CD4-positive, alpha-beta T cell treated with Interleukin-4 for 4 hours (primary cell): ENCODE results near the gene GAK.
A peak's percentile ranks its signal among the peaks of the same experiment; 100 is the strongest.
"Not testable (repeated sequence)": the region's sequence is repeated elsewhere in the genome, so short reads cannot be mapped to it uniquely, and the experiment has no call there.

ENCODE experiments used
- DNase-seq: peaks from one replicate; pipeline ENCODE4 v3.0.0-alpha.2; 2020

Gene GAK

DNA sequence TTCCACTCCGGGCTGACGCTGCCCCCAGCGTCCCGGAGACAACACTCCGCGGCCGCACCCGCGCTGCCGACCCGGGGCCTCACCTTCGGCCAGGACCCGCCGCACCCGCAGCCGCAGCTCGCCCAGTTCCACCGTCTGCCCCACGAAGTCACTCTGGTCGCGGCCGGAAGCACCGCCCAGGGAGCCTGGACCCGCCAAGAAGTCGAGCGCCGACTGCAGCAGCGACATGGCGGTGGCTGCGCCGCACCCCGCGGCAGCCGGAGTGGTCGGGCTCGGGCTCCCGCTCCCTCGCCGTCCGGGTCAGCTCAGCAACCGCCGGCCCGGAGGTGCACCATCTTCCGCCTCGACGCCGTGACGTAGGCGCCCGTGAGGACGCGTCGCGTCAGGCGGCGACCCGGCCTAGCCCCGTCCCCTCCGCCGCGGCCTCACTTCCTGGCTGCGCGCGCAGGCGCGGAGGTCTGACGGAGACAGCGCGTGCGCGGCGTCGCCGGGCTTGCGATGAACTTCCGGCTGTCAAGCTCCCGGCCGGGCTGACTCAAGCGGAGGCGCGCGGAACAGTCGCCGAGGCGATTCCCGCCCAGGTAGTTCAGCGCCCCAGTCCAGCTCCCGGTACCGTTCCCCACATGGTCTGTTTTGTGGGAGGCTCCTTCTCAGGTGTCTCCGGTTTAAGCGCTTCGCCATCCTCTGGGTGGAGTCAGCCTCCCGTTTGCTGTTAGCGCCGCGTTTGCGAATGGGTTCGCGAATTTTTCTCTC lies at the start of gene GAK, which contains the start of gene TMEM175:
TSS of gene GAK (minus strand) at position 357 of the 753 bp plus-strand sequence. CDS start at position 228, 129 bp downstream.
TSS of gene TMEM175 (plus strand) at position 501 of the 753 bp plus-strand sequence. CDS start 15,280 bp downstream, outside the sequence.
- peak; percentile 95 for DNase-seq

DNA sequence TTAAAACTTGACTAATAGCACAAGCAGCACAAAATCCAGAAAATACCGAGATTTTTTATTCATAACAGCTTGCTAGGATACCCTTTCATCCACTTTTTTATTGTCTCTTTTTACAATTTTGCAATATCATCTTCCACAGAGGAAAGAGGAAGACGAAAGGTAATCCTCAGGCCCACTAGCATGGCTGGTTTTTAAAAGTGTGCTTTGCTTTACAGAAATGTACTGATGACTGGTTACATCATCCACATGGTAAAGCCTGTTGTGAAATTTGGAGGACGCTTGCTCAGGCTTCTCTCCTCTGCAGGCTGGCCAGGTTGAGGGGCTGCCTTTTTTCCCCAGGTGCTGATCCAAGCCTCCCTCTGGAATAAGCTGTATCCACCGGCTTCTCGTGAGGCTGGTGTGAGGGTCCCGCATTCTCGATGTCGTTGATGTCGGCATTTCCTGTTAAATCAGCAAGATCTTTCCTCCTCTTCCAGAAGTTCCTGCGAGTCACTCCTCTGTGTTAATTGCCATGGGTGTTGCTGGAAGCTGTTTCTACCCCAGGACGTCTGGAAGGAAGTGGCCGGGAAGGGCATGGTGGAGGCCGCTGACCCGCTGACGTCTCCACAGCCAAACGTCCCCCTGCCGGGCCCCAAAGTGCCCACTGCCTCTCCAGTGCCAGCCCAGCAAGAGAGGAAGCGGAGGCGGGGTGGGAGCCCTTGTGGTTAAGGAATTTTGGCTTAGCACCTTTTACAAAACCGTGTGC lies 47.0 kb upstream of the GAK start:
- DNase-seq = no peak

DNA sequence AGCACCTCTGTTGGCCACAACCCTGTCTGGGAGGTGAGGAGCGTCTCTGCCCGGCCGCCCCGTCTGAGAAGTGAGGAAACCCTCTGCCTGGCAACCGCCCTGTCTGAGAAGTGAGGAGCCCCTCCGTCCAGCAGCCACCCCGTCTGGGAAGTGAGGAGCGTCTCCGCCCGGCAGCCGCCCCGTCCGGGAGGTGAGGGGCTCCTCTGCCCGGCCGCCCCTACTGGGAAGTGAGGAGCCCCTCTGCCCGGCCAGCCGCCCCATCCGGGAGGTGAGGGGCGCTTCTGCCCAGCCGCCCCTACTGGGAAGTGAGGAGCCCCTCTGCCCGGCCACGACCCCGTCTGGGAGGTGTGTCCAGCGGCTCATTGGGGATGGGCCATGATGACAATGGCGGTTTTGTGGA lies 43.9 kb upstream of the GAK start:
- not testable (repeated sequence) for DNase-seq

DNA sequence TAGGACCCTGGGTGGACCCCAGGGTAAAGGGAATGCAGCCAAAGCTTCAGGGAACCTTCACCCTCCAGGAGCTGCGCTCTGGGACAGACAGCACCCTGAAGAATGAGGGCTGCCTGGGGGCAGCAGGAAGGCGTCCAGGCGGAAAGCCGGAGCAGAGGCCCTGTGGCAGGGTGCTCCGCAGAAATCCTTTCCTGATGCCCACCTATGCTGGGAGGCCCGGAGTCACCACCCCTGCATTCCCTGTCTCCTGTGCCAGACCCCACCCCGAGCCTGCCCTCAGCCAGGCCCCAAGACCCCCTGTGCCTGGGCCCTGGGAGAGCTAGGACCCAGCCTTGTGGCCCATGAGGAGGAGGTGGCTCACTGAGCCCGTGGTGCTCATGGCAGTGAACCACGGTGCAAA lies 42.6 kb upstream of the GAK start:
- DNase-seq = no peak

DNA sequence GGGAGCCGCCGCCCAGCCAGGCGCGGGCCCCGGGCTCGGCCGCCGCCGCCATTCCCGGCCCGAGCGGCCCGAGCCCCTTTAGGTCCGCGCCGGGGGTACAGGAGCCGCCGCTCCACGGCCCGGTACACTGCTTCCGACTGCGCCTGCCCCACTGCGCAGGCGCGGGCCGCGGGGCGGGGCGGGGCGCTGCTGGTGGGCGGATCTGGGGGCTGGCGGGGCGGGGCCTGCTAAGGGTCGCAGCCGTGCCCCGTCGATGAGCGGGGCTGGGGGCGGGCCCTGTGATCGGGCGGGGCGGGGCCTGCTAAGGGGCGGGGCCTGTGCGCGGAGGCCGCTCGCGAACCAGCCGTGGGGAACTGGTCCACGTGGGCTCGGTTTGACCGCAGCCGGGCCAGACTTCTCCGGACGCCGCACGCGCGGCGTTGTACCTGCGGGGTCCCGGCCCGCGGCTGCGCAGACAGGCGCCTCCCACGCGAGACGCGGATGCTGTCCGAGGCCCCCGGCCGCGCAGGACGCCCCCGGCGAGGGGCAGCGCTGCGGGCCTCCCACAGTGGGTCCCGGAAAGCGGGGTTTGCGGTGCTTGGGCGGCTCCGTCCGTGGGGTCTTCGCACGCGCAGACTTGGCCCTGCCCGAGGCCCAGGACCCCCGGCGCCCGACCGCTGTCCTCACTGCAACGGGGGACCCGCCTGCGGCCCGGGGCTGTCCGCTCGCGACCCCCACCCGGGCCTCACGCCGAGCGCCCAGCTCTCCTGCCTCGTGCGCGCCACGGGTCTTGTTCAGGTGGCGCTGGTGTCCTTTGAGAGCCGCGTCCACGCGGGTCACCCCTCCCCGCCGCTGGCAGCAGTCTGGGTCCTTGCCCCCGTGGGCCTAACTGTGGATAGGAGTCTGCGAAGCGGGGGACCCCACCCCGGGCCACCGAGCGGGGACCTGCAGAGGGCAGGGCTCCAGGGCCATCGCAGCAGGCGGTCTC lies 41.6 kb upstream of the GAK start, which contains the start of gene DGKQ:
TSS of gene DGKQ (minus strand) at position 139 of the 967 bp plus-strand sequence. CDS start at position 52, 87 bp downstream.
- peak; percentile 85 for DNase-seq

DNA sequence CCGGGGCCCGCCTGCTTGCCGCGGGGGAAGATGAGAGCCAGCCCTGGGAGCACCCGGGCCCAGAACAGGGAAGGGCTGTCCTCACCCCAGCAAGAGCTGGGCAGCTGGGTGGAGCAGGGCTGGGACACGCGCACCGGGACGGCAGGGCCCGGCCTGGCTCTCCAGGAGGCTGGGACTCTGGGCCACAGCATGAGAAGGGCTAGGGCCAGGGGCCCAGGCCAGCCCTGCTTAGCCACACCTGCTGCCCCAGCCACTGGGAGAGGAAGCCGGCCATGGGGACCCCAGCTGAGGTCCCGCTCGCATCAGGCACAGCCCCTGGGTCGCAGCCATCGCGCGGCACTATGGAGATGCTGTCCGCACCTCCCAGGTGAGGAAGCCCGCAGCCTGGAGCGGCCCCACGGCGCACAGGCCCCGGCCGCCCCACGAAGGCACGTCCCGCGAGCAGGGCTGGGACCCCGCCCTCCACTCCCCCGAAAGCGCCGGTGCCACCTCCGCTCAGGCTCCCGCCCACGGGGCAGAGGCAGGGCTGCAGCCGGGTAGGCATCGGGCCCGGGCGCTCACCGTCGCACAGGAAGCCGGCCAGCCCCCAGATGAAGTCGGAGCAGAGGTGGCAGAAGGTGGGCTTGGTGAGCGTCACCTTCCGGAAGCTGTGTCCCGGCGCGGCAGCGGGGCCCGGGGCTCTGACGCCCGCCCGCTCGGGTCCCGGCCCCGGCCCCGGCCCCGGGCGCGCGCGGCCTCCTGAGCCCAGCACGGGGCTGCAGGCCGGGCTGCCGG lies 40.7 kb upstream of the GAK start:
- DNase-seq = peak; percentile 46

DNA sequence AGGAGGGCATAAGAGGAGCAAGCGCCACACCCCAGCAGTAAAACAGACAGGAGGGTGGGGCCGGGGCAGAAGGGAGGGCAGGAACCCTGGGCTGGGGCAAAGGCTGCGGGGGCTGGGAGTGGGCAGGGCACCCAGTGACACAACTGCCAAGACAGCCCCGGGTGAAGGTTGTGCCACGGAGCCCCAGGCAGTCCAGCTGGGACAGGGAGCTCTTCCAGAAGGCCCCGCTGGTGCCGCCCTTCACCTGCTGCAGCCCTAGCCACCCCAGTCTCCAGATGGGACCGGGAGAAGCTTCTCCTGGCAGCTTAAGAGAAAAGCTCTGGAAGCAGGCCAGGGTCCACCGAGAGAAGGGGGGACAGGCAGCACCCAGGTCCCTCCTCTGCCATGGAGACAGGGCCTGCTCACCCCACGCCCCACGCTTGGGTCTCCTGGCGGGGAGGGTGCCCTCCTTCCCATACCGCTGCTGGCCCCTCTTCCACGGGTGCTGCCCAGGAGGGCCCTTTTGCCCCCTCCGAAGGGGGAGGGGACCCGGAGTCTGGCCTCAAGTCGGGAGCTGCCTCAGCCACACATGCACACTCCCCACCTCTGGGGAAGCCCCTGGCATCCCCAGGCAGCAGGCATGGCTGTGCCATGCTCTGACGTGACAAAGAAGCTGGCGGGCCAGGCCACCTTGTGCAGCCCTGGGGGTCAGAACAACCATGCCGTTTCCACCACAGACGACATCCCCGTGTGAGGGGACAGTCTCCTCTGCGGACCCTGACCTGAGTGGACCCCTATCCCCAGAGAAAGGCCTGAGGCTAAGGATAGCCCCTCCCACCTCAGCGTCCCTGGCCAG lies 39.8 kb upstream of the GAK start:
- DNase-seq = no peak

DNA sequence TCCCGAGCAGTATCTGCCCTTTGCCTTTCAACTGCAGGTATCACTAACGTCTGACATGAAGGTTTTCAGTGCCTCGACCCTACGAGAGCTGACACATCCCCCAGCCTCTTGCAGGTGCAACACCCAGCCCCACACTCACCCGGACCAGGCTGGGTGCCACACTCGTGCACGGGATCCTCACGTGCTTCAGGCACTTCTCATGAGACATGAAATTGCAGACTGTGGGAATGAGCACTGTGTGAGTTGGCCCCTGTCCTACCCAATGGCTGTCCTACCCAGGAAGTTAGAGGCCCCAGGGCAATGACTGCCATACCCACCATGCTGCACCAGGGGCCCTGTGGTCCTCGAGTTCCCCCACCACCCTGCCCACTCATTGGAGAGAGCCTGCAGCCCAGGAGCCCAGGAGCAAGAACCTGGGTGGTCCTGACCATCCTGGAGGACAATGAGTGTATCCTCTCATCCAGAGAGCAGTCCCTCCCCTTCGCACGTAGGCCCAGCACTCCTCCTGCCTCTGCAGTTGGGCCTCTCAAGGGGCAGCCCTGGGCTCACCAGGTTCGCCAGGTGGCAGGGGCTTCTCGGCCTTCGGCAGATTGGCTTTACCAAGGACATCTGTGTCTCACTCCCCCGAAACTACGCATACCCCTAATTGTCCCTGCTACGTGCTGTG lies 38.9 kb upstream of the GAK start:
- no peak for DNase-seq

DNA sequence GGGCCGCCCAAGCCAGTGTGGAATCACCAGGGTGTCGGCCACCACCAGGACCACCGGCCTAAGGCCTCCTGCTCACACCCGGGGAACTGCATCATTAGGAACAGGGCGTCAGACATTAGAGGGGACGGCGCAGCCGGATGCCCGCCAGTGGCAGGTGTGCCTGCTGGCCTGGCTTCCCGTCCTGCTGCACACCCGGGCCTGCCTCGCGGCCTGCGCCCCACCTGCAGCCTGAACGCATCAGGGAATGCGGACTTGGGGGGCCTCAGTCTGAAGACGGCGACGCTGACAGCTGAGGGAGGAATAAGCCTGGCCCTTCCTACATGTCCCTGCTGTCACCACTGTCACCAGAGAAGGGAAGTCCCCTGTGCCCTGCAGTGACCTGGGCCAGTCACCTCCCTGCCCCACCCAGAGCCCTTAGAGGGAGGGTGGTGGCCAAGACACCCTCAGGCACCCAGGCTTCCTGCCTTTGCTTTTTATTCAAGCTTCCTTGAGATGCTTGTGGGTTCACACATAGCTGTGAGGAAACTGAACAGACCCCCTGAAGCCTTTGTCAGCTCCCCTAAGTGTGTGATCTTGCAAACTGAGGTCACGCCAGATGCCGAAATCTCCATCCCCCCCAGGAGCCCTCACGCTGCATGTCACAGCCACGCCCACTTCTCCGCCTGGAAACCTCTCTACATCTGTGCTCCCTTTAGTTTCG lies 38.1 kb upstream of the GAK start:
- DNase-seq = peak; percentile 72

DNA sequence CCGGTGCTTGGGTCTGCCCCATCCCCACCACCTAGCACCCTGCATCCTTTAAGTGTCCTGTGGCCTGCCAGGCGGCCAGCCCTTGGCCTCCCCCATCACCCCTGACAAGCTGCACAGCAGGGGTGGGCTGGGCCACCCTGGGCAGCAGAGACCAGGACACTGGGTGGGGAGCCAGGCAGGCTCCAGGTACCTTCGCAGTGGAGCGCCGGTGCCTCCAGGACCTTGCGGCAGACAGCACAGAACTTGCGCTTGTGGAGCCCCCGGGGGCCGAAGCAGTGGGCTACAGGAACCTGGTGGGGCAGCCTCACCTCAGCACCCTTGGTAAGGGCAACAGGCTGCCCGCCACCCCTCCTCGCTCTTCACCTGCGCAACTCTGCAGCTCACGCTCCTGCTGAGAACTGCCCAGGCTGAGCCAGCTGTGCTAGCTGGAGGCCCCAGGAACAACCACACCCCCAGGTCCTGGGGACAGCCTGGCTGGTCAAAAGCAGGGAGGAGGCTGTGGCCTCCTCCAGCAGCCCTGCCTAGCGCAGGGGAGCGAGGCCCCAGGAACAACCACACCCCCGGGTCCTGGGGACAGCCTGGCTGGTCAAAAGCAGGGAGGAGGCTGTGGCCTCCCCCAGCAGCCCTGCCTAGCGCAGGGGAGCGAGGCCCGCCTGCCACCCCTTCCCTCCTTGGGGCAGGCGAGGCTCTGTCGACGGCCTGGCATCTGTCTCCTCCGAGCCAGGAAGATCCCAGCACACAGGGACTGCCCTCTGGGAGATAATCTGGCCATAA lies 36.7 kb upstream of the GAK start:
- no peak for DNase-seq

DNA sequence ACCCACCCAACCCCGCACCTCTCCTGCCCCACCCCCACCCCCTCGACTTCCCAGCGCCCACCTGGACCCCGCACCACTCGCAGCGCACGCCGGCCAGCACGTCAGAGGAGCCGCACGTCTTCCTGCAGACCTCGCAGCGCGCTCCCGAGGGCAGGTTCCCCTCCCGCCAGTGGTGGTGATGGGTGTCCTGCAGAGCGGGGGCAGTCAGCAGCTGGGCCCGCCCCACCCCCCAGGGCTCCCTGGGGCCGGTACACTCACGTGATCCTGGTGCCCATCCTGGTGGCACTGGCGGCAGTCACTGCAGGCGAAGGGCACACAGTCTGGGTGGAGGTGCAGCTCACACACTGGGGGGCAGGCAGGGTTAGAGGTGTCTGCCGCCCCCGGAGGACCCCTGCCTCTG lies 36.1 kb upstream of the GAK start:
- DNase-seq = no peak

DNA sequence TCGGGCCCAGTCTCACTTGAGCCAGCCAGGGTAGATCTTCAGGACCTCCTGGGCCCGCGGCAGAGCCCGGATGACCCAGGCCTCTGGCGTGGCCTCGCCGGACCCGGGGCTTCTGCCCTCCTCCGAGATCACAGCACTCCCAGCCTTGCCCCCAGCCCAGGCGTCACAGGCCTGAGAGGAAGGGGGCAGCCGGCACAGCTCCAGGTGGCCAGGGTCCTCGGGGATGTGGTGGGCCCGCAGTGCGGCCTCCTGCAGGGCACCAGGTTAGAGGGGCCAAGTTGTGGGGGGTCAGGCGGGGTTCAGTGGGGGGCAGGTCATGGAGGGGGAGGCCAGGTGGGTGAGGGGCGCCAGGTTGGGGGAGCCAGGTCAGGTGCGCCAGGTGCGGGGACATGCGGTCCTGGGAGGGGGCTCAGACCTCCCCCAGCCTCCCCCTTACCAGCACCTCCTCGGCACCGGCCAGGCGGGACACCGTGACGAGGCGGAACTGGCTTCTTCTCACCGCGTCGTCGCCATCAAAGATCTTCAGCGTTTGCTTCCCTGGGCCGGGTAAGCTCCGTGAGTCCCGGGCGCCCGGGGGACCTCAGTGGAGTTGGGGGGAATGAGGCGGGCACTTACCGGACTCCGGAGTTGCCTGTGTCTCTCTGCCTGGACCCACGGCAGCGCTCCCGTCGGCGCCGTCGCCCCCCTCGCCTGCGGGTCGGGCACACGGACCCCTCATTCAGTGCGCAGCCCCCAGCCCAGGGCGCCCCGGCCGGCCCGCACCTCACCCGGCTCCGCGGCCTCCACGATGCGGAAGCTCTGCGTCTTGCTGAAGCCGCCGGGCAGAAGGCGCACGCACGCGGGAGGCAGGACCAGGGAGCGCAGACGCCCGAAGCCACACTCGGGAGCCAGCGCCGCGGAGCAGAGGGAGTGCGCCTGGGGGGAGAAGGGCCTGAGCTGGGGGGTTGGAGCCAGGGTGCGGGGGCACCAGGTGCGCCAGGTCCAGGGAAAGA lies 35.3 kb upstream of the GAK start:
- DNase-seq = no peak

DNA sequence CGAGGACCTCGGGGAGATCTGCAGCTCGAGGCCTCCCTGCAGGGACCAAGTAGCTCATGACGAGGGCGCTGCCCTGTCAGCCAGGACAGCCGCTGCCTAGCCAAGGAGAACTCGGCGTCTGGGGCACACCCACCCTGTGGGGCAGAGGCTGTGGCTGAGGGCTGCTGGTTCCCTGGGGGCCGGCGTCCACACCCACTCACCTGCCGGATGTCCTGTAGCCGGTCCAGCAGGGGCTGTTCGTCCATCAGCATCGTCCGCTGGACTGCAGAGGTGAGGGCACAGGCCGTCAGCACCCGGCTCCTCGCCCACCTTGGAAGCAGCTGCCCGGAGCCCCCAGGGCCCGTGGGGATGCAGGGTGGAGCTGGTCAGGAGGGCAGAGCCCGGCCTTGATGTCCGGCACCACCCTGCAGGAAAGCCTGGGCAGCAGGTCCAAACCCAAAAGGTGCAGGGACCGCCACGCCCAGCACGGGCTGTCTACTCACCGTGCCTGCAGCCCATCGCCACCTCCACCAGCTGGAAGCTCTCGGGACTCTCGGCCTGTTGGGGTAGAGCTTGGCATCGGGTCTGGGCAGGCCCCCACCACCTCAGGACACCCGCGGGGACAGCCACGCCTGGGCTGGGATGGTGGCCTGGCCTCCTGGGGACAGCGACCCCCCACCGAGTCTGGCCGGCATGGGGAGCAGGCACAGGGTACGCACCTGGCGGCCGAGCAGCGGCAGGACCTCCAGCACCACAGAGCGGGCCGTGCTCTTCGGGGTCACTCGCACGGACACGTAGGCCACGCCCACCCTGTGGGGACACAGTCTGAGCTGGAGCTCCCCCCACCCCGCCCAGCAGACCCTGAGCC lies 34.4 kb upstream of the GAK start:
- no peak for DNase-seq

DNA sequence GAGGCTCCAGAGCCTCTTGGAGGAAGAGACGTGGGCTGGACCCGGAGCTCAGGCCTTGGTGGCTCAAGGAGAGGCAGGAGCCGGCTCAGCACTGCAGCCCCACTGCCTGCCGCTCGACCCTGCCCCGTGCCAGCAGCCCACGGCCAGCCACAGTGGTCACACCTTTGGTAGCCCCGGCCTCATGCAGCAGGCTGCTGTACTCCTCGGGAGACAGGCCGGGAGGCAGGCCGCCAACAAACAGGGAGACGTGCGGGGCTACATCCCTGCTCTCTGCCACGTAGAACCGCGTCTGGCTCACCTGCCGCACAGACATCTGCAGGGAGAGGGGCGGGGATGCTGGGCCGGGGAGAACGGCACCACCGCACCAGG lies 33.6 kb upstream of the GAK start:
- no peak for DNase-seq

DNA sequence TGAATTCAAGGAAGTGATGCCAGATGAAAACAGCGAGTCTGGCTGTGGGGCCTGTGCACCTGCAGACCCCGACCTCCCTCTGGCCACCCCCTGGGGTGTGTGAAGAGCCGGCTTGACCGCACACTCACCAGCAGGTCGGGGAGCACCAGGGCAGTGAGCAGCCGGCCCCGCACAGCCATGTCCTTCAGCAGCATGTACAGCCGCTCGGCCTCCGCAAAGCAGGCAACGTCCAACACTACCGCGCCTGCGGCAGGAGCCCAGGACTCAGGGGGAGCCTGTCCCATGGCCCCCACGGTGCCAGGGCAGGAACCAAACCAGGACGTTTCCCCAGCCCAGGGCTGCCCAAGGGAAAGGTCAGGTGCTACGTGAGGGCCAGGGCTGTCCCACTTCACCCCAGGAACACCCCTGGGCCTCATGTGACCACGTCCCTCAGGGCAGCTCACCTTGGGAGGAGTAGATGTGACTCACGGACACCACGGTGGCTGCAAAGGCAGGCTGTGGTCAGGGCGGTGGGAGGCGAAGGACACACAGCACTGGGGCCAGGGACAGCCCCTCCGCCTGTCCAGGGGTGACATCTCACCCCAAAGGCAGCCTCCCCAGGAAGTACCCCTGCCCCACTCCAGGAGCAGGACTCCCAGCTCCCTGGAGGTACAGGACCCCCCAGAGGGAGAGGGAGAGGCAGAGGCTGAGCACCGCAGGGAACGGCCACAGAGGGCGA lies 33.1 kb upstream of the GAK start:
- DNase-seq = no peak

DNA sequence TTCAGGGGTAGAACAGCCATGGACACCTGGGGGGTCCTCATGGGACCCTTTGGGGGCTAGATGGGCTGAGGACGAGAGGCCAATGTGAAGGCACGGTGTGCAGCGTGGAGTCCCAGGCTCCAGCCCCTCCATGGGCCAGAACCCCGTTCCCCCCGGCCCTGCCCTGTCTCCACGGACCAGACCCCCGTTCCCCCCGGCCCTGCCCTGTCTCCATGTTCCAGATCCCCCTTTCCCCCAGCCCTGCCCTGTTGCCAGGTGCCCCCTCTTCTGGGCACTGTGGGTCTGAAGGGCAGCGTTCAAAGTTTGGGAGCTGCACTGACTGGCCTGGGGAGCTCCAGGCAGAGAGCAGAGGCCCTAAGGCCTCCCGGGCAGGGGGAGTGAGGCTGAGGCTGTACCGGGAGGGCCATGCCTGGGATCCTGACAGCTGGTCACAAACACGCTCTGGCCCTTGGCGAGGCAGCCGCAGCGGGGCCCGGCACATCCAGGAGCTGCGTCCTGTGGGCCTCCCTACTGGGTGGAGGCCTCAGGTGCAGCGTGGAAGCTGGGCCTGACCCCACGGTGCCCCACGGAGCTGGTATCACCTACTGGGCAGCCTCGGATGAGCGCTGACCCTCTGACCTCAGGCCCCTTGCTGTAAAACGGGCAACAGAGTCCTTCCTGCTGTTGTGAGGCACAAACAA lies 32.4 kb upstream of the GAK start:
- DNase-seq = no peak
